ENCODE results near the gene TNPO3. TPM values are rescaled to one million over a fixed set of nuclear protein-coding genes. Genes with fewer than 3 reads are reported as not detected.

Gene TNPO3
- total RNA-seq, 2 experiments from 2014 or later, result 17.1 to 18.7 TPM

- Histone ChIP-seq H3K36me3 (ENCODE audit: insufficient read depth, low read length) (peaks cover 93% of the 10 kb centered on the region), H3K27me3 (ENCODE audit: control insufficient read depth in 1 of 2, insufficient read depth in 2 of 2, low read length in 2 of 2) (no peaks in the 10 kb centered on the region), H3K4me1 (ENCODE audit: insufficient read depth, low read length) (no peaks in the 10 kb centered on the region), H3K9me3 (ENCODE audit: control insufficient read depth in 1 of 2, insufficient read depth in 1 of 2, low read length in 2 of 2) (no peaks in the 10 kb centered on the region), H3K4me3 (ENCODE audit: low read length) (no peak overlapping the region), H3K27ac (ENCODE audit: low read depth in 1 of 2, low read length in 2 of 2) (no peak overlapping the region)
- no peaks in the 10 kb centered on the region for H3K4me1 Mint-ChIP-seq (ENCODE audit: low read depth)
- DNase-seq, result no peak
- CTCF ChIA-PET, result no interaction called here
- no peak overlapping the region for H3K27ac Mint-ChIP-seq
- no peak for ATAC-seq (ENCODE audit: poor library complexity)
- no peaks in the 10 kb centered on the region for H3K9me3 Mint-ChIP-seq
- no peaks in the 10 kb centered on the region for H3K27me3 Mint-ChIP-seq
- peaks cover 87% of the 10 kb centered on the region for H3K36me3 Mint-ChIP-seq (ENCODE audit: low read depth)
- POLR2A ChIA-PET, result no interaction called here
- TF ChIP-seq, protein P1, sequence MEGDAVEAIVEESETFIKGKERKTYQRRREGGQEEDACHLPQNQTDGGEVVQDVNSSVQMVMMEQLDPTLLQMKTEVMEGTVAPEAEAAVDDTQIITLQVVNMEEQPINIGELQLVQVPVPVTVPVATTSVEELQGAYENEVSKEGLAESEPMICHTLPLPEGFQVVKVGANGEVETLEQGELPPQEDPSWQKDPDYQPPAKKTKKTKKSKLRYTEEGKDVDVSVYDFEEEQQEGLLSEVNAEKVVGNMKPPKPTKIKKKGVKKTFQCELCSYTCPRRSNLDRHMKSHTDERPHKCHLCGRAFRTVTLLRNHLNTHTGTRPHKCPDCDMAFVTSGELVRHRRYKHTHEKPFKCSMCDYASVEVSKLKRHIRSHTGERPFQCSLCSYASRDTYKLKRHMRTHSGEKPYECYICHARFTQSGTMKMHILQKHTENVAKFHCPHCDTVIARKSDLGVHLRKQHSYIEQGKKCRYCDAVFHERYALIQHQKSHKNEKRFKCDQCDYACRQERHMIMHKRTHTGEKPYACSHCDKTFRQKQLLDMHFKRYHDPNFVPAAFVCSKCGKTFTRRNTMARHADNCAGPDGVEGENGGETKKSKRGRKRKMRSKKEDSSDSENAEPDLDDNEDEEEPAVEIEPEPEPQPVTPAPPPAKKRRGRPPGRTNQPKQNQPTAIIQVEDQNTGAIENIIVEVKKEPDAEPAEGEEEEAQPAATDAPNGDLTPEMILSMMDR (IDR thresholded peaks at IDR 0.05), result no peak
- intact Hi-C loops (cut with DNase I, micrococcal nuclease), result no loop called here
- H3K4me3 Mint-ChIP-seq, result no peak overlapping the region
These were observed 65.0 kb downstream of the TNPO3 start for GRCh38 chr7:128989961-128990360.

GRCh38 chr7:128988372-128988771 lies 66.5 kb downstream of the TNPO3 start:
- H3K4me3 ChIP-seq (ENCODE audit: low read length), result no peak overlapping the region
- intact Hi-C loops (cut with DNase I, micrococcal nuclease), result no loop called here
- Mint-ChIP-seq H3K36me3 (ENCODE audit: low read depth) (peaks cover 89% of the 10 kb centered on the region), H3K4me3 (no peak overlapping the region), H3K27me3 (no peaks in the 10 kb centered on the region), H3K4me1 (ENCODE audit: low read depth) (no peaks in the 10 kb centered on the region), H3K27ac (no peak overlapping the region), H3K9me3 (no peaks in the 10 kb centered on the region)
- TF ChIP-seq, protein P1 (IDR thresholded peaks at IDR 0.05), result no peak
- peaks cover 93% of the 10 kb centered on the region for H3K36me3 ChIP-seq (ENCODE audit: insufficient read depth, low read length)
- POLR2A ChIA-PET, result no interaction called here
- no peaks in the 10 kb centered on the region for H3K4me1 ChIP-seq (ENCODE audit: insufficient read depth, low read length)
- H3K27ac ChIP-seq (ENCODE audit: low read depth in 1 of 2, low read length in 2 of 2), result no peak overlapping the region
- DNase-seq (no peak), ATAC-seq (ENCODE audit: poor library complexity) (no peak)
- CTCF ChIA-PET, result no interaction called here
- no peaks in the 10 kb centered on the region for H3K9me3 ChIP-seq (ENCODE audit: control insufficient read depth in 1 of 2, insufficient read depth in 1 of 2, low read length in 2 of 2)
- H3K27me3 ChIP-seq (ENCODE audit: control insufficient read depth in 1 of 2, insufficient read depth in 2 of 2, low read length in 2 of 2), result no peaks in the 10 kb centered on the region

- Histone ChIP-seq H3K27me3 (ENCODE audit: control insufficient read depth in 1 of 2, insufficient read depth in 2 of 2, low read length in 2 of 2) (no peaks in the 10 kb centered on the region), H3K4me3 (ENCODE audit: low read length) (no peak overlapping the region), H3K4me1 (ENCODE audit: insufficient read depth, low read length) (no peaks in the 10 kb centered on the region), H3K36me3 (ENCODE audit: insufficient read depth, low read length) (peaks cover 94% of the 10 kb centered on the region), H3K9me3 (ENCODE audit: control insufficient read depth in 1 of 2, insufficient read depth in 1 of 2, low read length in 2 of 2) (no peaks in the 10 kb centered on the region), H3K27ac (ENCODE audit: low read depth in 1 of 2, low read length in 2 of 2) (no peak overlapping the region)
- Mint-ChIP-seq H3K27me3 (no peaks in the 10 kb centered on the region), H3K4me3 (no peak overlapping the region), H3K36me3 (ENCODE audit: low read depth) (peaks cover 89% of the 10 kb centered on the region), H3K9me3 (no peaks in the 10 kb centered on the region), H3K4me1 (ENCODE audit: low read depth) (no peaks in the 10 kb centered on the region), H3K27ac (no peak overlapping the region)
- ChIA-PET POLR2A (no interaction called here), CTCF (no interaction called here)
- DNase-seq (no peak), ATAC-seq (ENCODE audit: poor library complexity) (no peak)
- TF ChIP-seq, protein P1 (IDR thresholded peaks at IDR 0.05), result no peak
- intact Hi-C loops (cut with DNase I, micrococcal nuclease), result no loop called here
These were observed 68.3 kb downstream of the TNPO3 start for GRCh38 chr7:128986609-128987008.

Measured in CD4-positive, alpha-beta T cell (primary cell).